HG03139 (cell line): Measurements from ENCODE around the gene MSL1.

Source experiments
- ATAC-seq: cut with Tn5 transposase; IDR thresholded peaks from one replicate; pipeline ENCODE4 v1.9.1; 2021; ENCODE audit not compliant: unreplicated experiment

Gene MSL1, protein sequence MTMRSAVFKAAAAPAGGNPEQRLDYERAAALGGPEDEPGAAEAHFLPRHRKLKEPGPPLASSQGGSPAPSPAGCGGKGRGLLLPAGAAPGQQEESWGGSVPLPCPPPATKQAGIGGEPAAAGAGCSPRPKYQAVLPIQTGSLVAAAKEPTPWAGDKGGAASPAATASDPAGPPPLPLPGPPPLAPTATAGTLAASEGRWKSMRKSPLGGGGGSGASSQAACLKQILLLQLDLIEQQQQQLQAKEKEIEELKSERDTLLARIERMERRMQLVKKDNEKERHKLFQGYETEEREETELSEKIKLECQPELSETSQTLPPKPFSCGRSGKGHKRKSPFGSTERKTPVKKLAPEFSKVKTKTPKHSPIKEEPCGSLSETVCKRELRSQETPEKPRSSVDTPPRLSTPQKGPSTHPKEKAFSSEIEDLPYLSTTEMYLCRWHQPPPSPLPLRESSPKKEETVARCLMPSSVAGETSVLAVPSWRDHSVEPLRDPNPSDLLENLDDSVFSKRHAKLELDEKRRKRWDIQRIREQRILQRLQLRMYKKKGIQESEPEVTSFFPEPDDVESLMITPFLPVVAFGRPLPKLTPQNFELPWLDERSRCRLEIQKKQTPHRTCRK

DNA sequence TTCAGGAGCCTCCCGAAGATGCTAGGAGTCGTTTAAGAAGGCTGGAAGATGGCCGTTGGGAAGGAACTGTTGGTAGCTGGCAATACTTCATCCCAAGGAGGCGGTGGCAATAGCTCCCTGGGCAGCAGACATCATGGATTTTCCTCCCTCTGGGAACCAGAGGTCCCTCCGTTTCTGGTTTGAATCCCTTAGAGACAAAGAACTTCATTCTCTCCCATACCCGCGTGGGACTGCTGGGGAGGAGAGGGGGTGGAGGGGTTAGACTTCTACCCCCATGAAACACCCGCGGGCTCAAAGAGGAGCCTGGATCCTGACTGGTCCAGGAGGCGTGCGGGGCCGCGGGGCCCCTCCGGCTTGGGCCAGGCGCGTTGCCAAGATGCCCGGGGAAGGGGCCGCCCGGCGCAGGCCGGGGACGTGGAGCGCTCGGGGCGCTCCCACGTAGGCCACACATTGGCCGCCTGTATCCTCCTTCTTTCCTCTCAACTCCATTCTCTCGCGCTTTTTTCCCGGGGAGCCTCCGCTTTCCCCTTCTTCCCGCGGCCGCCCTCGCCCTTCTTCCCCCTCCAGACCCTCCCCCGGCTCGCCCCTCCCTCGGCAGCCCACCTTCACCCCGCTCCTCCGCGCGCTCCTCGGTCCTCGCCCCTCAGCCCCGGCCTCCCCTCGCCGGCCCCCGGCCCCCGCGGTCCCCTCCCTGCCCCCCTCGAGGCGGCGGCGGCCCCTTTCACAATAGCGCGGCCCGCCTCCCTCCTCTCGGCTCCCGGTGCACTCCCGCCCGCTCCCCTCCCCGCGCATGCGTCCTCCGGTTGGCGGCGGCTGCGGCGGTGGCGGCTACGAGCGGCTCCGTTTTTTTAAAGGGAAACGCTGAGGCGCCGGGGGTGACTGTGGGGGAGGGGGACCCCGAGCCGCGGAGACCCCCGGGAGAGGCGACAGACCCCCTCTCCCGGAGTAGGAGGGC lies at the start of gene MSL1:
TSS of gene MSL1 (plus strand) at position 791 of the 955 bp plus-strand sequence. CDS start 642 bp downstream, outside the sequence.
- no peak for ATAC-seq

DNA sequence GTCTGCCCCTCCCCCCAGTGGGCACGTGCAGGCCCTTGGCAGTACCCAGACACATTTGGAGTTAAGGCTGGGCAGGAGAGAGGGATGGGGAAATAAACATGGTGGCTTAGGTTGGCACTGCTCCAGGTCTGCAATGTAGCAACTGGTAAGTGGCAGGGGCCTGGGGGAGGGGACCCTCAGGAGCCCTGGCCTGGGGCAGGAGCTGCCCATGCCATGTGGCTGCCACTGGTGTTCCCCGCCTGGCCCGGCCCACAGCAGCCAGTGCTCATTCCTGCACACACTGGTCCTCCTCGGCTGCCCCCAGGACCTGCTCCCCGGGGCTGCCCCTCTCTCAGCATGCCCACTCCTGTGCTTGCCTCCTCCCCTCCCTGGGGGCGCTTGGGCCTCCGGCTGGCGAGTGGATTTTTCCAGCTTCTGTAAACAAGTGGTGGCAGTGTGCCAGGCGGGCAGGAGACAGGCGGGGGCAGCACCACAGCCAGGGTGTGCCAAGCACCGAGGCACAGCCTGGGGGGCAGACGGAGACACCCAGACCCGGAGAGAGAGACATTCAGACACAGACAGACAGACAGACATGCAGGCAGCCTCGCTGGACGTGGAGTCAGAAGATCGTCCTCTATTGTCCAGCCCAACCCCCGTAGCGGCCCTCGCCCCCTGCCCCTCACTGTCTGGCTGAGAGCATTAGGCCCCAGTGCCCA lies 49.6 kb upstream of the MSL1 start:
- ATAC-seq, result no peak

DNA sequence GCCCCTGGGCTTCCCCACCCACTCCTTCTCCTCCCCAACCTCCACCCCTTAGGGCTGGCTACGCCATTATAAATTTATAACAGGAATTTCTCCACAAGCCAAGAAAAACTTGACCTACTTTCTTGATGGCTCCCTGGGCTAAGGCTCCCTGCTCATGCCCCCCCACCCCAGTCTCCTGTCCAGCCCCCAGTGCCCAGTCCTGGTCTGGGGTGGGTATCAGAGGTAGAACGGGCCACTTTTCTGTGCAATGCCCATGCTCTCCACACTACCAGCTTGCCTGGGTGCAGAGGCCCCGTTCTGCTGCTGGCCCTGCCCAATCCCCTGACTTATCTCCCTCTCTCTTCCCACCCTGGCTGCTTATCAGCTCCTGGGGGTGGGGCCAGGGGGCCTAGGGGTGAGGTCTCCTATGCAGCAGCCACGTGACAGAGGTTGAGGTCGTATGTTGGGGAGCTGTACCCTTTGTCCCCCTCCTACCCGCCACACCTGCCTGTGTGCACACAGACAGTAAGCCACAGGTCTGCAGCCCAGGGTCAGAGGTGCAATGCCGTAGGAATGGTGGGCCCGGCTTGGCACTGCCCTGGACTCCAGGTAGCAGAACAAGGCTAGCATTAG lies 48.9 kb upstream of the MSL1 start:
- ATAC-seq, result no peak

DNA sequence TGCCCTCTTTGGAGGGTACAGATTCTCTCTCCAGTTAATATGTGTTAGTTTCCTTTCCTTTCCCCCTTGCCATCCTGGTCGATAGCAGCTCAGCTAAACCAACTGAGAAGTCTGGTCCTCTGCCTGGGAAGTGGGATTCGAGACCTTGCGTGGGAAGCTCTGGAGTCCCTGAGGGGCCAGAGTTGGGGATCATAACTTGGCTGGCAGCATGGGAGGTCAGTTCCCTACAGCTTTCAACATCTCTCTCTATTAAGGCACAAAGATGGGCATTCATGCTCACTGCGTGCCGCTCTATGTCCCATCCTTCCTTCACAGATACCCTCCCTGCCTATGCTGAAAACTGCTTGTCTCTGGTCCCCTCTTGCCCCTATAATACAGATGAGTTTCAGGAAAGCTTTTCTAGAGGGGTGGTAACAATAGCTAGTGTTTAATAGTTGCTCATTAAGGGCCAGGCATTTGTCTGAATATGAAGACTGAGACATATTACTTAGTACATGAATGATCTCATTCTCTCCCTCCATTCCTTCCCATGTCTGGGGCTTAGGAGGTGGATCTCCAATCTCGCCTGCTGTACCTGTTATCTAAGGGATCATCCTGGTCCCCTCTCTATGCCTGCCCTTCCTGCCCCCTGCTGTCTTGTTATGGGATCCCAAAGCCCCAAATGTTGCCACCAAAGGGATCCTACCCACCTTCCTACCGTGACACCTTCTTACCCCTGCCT lies 48.2 kb upstream of the MSL1 start:
- ATAC-seq, result no peak

DNA sequence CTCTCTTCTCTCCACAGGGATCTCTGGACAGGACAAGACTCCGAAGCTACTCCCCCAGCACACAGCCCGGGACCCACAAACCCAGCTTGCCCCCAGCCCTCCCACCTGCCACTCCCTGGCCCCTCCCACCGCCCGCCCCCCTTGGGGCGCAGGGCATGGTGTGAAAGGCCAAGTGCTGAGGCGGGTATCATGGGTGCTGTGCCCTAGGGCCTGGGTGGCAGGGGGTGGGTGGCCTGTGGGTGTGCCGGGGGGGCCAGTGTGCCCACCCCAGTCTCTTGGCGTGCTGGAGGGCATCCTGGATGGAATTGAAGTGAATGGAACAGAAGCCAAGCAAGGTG lies 47.6 kb upstream of the MSL1 start:
- no peak for ATAC-seq

DNA sequence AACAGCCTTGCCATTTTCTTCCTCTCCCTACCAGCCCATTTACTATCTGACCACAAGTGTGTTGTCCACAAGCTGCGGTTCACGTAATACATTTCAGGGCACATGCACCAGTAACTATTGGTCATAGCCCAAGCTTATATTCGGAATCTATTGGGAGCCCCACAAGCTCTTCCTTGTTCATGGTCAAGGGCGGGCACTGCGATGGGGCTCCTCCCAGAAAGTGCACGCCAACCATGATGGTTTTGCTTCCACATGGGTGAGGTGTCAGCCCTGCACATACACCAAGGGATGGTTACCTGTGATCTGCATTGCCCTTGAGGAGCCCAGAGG lies 46.9 kb upstream of the MSL1 start:
- ATAC-seq, result no peak

DNA sequence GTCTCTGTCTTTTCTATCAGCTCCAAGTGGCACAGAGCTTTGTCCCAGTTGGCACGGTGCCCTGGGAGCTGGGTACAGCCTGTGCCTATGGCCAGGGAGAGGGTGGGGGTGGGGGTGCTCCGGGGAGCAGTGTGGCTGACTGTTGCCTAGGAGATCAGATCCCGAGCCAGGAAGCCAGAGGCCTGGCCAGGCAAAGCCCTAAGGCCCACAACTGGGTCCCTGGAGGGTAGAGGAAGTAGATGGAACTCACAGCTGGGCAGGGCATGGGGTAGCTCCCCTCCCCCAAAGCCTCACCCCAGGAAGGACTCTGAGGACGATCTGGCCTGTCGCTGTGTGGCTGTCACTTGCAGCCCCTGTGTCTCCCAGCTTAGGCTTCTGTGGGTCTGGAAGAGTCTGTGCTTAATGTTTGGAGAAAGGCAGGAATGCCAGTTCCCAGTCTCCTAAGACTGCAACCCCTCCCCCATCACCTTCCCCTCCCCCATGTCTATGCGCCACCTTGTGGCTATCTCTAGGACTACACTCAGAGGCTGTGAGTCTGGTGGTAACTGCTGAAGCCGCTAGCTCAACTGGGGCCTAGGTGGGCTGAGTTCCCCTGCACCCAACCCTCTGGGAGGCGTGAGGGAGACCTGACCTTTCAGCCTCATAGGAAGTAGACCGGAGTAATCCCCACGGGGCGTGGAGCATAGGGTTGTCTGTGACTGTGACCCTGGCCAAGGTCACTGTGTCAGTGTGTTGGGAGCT lies 46.4 kb upstream of the MSL1 start:
- no peak for ATAC-seq

DNA sequence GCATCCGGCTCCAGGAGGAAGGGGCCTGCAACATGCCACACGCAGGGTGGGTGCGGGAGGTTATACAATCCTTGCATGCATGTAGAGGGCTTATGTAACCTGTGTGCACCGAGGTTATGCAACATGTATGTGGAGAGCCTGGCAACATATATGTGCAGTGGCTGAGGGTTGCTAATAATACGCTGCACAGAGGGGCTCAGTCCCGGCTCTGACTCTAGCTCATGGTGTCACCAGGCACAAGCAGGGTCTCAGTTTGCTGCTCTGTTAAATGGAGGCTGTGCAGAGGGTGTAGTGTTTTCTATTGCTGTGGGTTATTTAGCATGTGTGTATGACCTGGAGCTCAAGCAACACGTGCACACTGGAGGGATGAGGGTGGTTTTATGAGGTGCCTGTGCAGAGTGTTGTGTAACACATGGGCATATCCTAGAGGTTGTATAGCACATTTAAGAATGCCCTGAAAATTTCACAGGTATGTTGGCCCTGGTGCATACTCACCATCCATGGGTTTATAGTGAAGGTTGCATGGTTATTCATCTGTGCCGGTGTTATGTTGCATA lies 45.8 kb upstream of the MSL1 start:
- no peak for ATAC-seq

DNA sequence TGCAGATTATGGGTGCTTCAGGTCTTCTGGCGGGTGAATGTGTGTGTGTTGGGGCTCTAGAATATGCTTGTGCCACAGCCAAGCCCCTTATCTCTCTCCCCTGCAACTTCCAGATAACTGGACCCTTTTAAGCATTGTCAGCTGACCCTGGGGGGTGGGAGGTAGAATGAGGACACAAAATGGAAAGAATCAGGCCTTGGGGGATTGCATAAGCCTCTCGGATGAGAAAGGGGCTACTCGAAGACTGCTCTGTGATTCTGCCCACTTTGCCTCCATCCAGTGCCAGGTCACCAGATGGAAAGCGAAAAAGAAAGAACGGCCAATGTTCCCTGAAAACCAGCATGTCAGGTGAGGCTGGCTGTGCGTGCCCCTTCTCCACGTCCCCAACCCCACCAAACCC lies 45.2 kb upstream of the MSL1 start:
- no peak for ATAC-seq

DNA sequence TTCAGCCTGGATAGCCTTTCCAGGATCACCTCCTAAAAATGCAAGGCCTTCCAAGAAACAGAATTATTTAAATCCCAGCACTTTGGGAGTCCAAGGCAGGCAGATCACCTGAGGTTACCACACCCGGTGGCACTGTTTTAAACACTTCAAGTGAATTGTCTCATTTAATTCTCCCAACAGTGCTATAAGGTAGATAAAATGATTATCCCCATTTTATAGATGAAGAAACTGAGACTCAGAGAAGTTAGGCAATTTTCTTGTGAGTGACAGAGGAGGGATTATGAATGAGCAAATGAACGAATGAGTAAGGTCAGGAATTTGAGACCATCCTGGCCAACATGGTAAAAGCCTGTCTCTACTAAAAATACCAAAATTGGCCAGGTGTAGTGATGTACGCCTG lies 42.2 kb upstream of the MSL1 start:
- no peak for ATAC-seq

DNA sequence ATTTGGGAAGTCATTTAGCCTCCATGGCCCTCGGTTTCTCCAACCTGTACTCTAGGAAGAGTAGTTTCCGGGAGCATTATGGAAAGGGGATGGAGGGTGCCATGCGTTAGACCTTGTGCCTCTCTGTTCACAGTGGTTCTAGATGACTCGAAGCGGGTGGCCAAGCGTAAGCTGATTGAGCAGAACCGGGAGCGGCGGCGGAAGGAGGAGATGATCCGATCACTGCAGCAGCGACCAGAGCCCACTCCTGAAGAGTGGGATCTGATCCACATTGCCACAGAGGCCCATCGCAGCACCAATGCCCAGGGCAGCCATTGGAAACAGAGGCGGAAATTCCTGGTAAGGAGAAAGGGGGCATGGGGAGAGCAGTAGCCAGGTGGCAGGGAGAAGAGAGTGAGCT lies 37.3 kb upstream of the MSL1 start:
- ATAC-seq, result no peak

DNA sequence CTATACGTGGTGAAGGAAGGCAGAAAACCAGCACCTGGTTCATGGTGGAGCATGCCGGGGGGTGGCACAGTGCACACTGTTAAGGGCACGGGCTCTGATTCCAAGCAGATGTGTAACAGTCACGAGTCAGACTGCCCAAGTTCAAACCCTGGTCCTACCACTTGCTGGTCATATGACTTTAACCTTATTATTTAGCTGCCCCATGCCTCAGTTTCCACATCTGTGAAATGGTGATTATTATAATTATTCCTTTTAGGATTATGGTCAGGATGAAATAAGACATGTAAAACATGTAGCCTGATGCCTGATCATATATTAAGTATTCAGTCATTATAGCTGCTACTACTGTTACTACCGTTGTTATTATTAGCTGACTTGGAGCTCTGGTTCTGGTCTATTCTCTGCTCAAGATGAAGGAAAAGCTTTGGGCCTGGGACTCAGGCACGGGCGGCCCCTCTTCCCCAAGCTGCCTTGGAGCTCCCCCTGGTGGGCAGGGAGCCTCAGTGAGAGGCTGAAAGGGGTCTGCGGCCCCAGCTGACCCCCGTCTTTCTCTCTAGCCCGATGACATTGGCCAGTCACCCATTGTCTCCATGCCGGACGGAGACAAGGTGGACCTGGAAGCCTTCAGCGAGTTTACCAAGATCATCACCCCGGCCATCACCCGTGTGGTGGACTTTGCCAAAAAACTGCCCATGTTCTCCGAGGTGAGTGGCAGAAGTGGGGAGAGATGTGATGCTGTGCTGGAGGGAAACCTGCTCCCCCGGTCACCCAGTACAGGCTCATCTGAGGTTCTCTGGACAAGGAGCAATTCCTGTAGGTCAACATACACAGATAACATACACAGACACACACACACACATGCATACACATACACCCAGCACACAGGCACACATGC lies 35.4 kb upstream of the MSL1 start:
- ATAC-seq, result no peak

DNA sequence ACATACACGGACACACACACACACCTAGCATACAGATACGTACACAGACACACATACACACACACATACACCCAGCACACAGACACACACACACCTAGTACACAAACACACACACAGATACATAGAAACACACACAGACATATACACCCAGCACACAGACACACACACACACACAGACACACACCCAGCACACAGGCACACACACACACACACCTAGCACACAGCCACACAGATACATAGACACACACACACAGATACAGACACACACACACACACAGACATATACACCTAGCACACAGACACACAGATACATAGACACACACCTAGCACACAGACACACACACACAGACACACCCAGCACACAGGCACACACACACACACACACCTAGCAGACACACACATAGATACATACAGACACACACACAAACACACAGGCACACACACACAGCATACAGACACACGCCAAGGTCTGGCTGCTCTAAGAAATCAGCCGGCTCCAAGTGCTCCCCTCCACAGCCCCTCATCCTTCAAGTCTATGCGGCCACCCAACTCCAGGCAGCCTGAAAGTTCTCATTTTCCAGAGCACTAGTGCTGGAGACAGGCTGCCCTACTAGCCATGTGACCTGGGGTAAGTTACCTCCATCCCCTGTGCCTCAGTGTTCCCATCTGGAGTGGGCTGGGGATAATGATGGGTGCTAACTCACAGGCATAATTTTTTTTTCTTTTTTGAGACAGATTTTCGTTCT lies 34.5 kb upstream of the MSL1 start:
- no peak for ATAC-seq

DNA sequence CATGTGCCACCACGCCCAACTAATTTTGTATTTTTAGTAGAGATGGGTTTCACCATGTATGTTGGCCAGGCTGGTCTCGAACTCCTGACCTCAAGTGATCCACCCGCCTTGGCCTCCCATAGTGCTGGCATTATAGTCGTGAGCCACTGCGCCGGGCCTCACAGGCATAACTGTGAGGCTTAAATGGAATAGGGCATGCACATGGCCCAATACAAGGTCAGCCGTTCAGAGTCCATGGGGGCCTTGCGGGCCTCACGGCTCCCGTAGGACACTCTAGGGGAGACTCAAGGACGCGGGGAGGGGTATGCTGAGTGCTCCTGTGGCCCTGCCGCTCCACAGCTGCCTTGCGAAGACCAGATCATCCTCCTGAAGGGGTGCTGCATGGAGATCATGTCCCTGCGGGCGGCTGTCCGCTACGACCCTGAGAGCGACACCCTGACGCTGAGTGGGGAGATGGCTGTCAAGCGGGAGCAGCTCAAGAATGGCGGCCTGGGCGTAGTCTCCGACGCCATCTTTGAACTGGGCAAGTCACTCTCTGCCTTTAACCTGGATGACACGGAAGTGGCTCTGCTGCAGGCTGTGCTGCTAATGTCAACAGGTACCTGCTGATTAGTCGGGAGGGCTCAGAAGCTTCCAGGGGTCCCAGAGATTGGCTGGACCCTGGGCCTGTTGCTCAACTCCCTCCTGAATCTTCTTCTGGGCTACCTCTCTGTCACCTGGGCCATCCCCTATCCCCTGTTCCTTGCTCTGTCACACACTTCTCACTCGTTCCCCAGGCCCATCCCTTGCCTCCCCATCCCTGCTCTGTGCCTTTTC lies 33.7 kb upstream of the MSL1 start:
- no peak for ATAC-seq

DNA sequence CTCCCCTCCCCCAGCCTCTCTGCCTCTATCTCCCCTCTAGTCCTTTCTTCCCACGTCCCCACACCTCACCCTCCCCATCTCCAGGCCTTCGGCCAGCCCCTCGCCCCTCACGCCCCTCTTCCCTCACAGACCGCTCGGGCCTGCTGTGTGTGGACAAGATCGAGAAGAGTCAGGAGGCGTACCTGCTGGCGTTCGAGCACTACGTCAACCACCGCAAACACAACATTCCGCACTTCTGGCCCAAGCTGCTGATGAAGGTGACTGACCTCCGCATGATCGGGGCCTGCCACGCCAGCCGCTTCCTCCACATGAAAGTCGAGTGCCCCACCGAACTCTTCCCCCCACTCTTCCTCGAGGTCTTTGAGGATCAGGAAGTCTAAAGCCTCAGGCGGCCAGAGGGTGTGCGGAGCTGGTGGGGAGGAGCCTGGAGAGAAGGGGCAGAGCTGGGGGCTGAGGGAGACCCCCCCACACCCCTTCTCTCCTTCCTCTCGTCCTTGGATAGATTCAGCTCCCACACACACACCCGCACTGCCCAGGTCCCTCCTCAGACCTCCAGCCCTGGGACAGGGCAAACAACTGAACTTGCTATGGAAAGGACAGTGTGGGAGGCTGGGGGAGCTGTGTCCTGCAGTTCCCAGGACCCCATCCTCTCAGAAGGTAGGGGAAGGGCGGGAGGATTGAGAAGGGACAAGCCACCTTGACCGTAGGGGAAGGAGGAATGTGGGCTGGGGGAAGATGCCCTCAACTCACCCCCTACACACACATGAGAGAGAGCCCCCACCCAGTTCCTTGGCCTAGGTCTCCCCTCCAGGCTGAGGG lies 32.5 kb upstream of the MSL1 start:
- no peak for ATAC-seq
